Fibroblast of the conjunctiva (primary cell): ENCODE results near the gene ZKSCAN5.
A peak's percentile ranks its signal among the peaks of the same experiment; 100 is the strongest.
"Not testable (repeated sequence)": the region's sequence is repeated elsewhere in the genome, so short reads cannot be mapped to it uniquely, and the experiment has no call there.

ENCODE experiments used
- DNase-seq: peaks from one replicate; pipeline ENCODE4 v3.0.0-alpha.2; 2010; ENCODE audit warnings: low read depth

The ZKSCAN5 gene

GRCh38 chr7:99554939-99555338 lies 50.5 kb downstream of the ZKSCAN5 start:
- no peak for DNase-seq

- DNase-seq, result no peak
These were observed 52.7 kb downstream of the ZKSCAN5 start for GRCh38 chr7:99557196-99557607.

GRCh38 chr7:99557940-99558305 lies 53.5 kb downstream of the ZKSCAN5 start:
- DNase-seq, result no peak

GRCh38 chr7:99558306-99559174 lies 54.1 kb downstream of the ZKSCAN5 start, which contains the start of gene ZNF655:
ZNF655 (plus strand) TSS chr7:99558642; CDS start chr7:99560560, 1,918 bp downstream.
- peak; percentile 67 for DNase-seq

GRCh38 chr7:99559175-99559915 lies 54.9 kb downstream of the ZKSCAN5 start:
- no peak for DNase-seq

GRCh38 chr7:99560834-99561736 lies 56.6 kb downstream of the ZKSCAN5 start:
- DNase-seq, result no peak

- DNase-seq, result no peak
These were observed 57.2 kb downstream of the ZKSCAN5 start for GRCh38 chr7:99561737-99562051.

GRCh38 chr7:99562114-99562784 lies 57.8 kb downstream of the ZKSCAN5 start:
- DNase-seq, result no peak

- DNase-seq, result peak; percentile 98
These were observed 58.4 kb downstream of the ZKSCAN5 start for GRCh38 chr7:99562832-99563231.

GRCh38 chr7:99563650-99564049 lies 59.2 kb downstream of the ZKSCAN5 start:
- DNase-seq, result no peak

- DNase-seq, result not testable (repeated sequence)
These were observed 64.3 kb downstream of the ZKSCAN5 start for GRCh38 chr7:99568770-99569169.

- no peak for DNase-seq
These were observed 67.3 kb downstream of the ZKSCAN5 start for GRCh38 chr7:99571768-99572167.

GRCh38 chr7:99573257-99573656 lies 68.8 kb downstream of the ZKSCAN5 start:
- DNase-seq, result no peak

GRCh38 chr7:99576251-99576650 lies 71.8 kb downstream of the ZKSCAN5 start:
- DNase-seq, result no peak

GRCh38 chr7:99579281-99579955 lies 75.0 kb downstream of the ZKSCAN5 start:
- DNase-seq, result no peak

GRCh38 chr7:99579956-99580777 lies 75.7 kb downstream of the ZKSCAN5 start:
- no peak for DNase-seq

GRCh38 chr7:99580778-99581332 lies 76.4 kb downstream of the ZKSCAN5 start:
- DNase-seq, result not testable (repeated sequence)
